Measurements from ENCODE around the gene DNAJA4.

DNA sequence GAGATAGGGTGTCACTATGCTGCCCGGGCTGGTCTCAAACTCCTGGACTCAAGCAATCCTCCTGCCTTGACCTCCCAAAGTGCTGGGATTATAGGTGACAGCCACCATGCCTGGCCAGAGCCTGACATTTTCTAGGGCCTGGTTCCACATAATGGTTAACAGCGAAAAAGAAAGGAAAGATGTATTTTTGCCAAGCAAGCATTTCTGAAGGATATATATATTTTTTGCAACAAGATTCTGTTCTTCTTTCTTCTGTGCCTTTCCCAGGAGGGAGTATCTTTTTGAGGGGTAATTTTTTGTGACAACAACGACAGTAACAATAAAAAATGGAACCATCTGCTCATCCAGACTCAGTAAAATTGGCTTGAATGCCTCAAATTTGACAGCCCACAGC is 8.3 kb upstream of the DNAJA4 start:
- TF ChIP-seq, protein P1, sequence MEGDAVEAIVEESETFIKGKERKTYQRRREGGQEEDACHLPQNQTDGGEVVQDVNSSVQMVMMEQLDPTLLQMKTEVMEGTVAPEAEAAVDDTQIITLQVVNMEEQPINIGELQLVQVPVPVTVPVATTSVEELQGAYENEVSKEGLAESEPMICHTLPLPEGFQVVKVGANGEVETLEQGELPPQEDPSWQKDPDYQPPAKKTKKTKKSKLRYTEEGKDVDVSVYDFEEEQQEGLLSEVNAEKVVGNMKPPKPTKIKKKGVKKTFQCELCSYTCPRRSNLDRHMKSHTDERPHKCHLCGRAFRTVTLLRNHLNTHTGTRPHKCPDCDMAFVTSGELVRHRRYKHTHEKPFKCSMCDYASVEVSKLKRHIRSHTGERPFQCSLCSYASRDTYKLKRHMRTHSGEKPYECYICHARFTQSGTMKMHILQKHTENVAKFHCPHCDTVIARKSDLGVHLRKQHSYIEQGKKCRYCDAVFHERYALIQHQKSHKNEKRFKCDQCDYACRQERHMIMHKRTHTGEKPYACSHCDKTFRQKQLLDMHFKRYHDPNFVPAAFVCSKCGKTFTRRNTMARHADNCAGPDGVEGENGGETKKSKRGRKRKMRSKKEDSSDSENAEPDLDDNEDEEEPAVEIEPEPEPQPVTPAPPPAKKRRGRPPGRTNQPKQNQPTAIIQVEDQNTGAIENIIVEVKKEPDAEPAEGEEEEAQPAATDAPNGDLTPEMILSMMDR (IDR thresholded peaks at IDR 0.05), result no peak
- TF ChIP-seq EP300 (IDR thresholded peaks at IDR 0.05), result no peak
